PC-3 (cell line): ENCODE results near the gene SNU13. TPM values are rescaled to one million over a fixed set of nuclear protein-coding genes. Genes with fewer than 3 reads are reported as not detected.
A peak's percentile ranks its signal among the peaks of the same experiment; 100 is the strongest.

Experiments
- ATAC-seq: fragments of 200-7000 bp; cut with Tn5 transposase; 2 replicates; pipeline ENCODE4 v1.9.1; 2020; ENCODE audit warnings: mild to moderate bottlenecking, moderate library complexity
- BruUV-seq: library from RNA; stranded (reverse); fragments of 400-500 nt; replicated peaks from 2 replicates; lab custom pipeline; 2021; lab: Mats Ljungman, UMichigan
- CTCF ChIA-PET: fragments of 300-600 bp; sonication (Branson Sonifier 250); formaldehyde crosslinking; loops from one replicate; lab custom pipeline; 2022; ENCODE audit warnings: antibody characterized with exemption; lab: Charles Lee
- POLR2A ChIA-PET: fragments of 300-600 bp; sonication (Branson Sonifier 250); formaldehyde crosslinking; loops from one replicate; lab custom pipeline; 2022; ENCODE audit warnings: antibody characterized with exemption; ENCODE audit not compliant: unreplicated experiment; lab: Charles Lee
- DNase-seq: peaks from one replicate; pipeline ENCODE4 v3.0.0-alpha.2; 2015
- H2AFZ ChIP-seq: fragments of 300-600 bp; sonication (generic); 2 replicates; pipeline ENCODE4 v1.6.0; 2016; ENCODE audit warnings: antibody characterized with exemption, low read length
- H3F3A ChIP-seq: fragments of 300-600 bp; sonication (generic); one replicate; pipeline ENCODE4 v1.6.0; 2017; ENCODE audit warnings: antibody characterized with exemption, low read length, control low read depth, mild to moderate bottlenecking; ENCODE audit not compliant: unreplicated experiment
- H3K27ac ChIP-seq: fragments of 300-600 bp; sonication (generic); 2 replicates; pipeline ENCODE4 v1.5.1; 2016; ENCODE audit warnings: mild to moderate bottlenecking, low read length
- H3K27me3 ChIP-seq: fragments of 300-600 bp; sonication (generic); 2 replicates; pipeline ENCODE4 v1.6.1; 2016; ENCODE audit warnings: low read length, mixed read lengths
- H3K36me3 ChIP-seq: fragments of 300-600 bp; sonication (generic); 2 replicates; pipeline ENCODE4 v1.6.1; 2016; ENCODE audit warnings: low read depth, mixed run types, low read length, mixed read lengths
- H3K4me1 ChIP-seq: fragments of 300-600 bp; sonication (generic); 2 replicates; pipeline ENCODE4 v1.5.1; 2016; ENCODE audit warnings: low read length; ENCODE audit not compliant: insufficient read depth
- H3K4me2 ChIP-seq: fragments of 300-600 bp; sonication (generic); 2 replicates; pipeline ENCODE4 v1.6.0; 2016; ENCODE audit warnings: low read length
- H3K4me3 ChIP-seq: fragments of 300-600 bp; sonication (generic); 2 replicates; pipeline ENCODE4 v1.5.1; 2016; ENCODE audit warnings: mild to moderate bottlenecking, low read length, mixed read lengths
- H3K79me2 ChIP-seq: fragments of 300-600 bp; sonication (generic); 2 replicates; pipeline ENCODE4 v1.6.1; 2017; ENCODE audit warnings: low read length, mixed read lengths
- H3K9ac ChIP-seq: fragments of 300-600 bp; sonication (generic); 2 replicates; pipeline ENCODE4 v1.6.0; 2016; ENCODE audit warnings: mild to moderate bottlenecking, low read length
- H3K9me2 ChIP-seq: fragments of 300-600 bp; sonication (generic); replicated peaks from 2 replicates; pipeline ENCODE4 v1.6.1; 2016; ENCODE audit warnings: mixed run types, low read length, mixed read lengths
- H3K9me3 ChIP-seq: fragments of 300-600 bp; sonication (generic); 2 replicates; pipeline ENCODE4 v1.6.1; 2016; ENCODE audit warnings: low read length, mixed read lengths
- H4K20me1 ChIP-seq: fragments of 300-600 bp; sonication (generic); 2 replicates; pipeline ENCODE4 v1.6.1; 2016; ENCODE audit warnings: low read length, mixed read lengths
- CTCF ChIP-seq: fragments of 300-600 bp; sonication (generic); conservative IDR thresholded peaks from 2 replicates; pipeline ENCODE4 v1.5.1; 2017; ENCODE audit warnings: antibody characterized with exemption, low read depth, mild to moderate bottlenecking, low read length
- EZH2 ChIP-seq: fragments of 300-600 bp; sonication (generic); IDR thresholded peaks from one replicate; pipeline ENCODE4 v1.6.1; 2017; ENCODE audit warnings: antibody characterized with exemption, mild to moderate bottlenecking, low read length; ENCODE audit not compliant: unreplicated experiment
- EZH2phosphoT487 ChIP-seq: fragments of 300-600 bp; sonication (generic); IDR thresholded peaks from 2 replicates; pipeline ENCODE4 v1.6.1; 2018; ENCODE audit warnings: mild to moderate bottlenecking, antibody characterized with exemption, low read length, borderline replicate concordance
- intact Hi-C: fragments of 100-400 bp; cut with micrococcal nuclease; formaldehyde crosslinking; loops from 2 replicates; pipeline ENCODE4 v1.9.0; 2023
- total RNA-seq: library from RNA; depleted of rRNA; stranded (reverse); fragments of >200 nt; gene quantifications from 2 replicates; pipeline ENCODE4 v1.2.3, GENCODE V29; 2014

The SNU13 gene
- total RNA-seq, 1 experiment from 2014 or later, result 173 TPM

- no peaks in the 10 kb centered on the region for H3K79me2 ChIP-seq
- no peak overlapping the region for H3K4me3 ChIP-seq
- H3F3A ChIP-seq, result no peaks in the 10 kb centered on the region
- DNase-seq, result peak; percentile 21
- no peak overlapping the region for H3K9ac ChIP-seq
- ATAC-seq, result peak; percentile 45; the same call in 1 of the 2 replicates
- H3K27me3 ChIP-seq, result no peaks in the 10 kb centered on the region
- intact Hi-C loops, result no loop called here
- no peaks in the 10 kb centered on the region for H3K9me3 ChIP-seq
- H3K4me1 ChIP-seq, result no peaks in the 10 kb centered on the region
- H3K36me3 ChIP-seq, result no peaks in the 10 kb centered on the region
- ChIA-PET CTCF (no interaction called here), POLR2A (no interaction called here)
- TF ChIP-seq CTCF (no peak), EZH2phosphoT487 (no peak), EZH2 (no peak)
- no TSS peak for BruUV-seq
- no peak overlapping the region for H3K4me2 ChIP-seq
- H4K20me1 ChIP-seq, result no peaks in the 10 kb centered on the region
- H3K27ac ChIP-seq, result no peak overlapping the region
- no peaks in the 10 kb centered on the region for H3K9me2 ChIP-seq
- H2AFZ ChIP-seq, result no peak overlapping the region
Measured at GRCh38 chr22:41713004-41713403, 24.3 kb upstream of the SNU13 start.

- no peaks in the 10 kb centered on the region for H3K36me3 ChIP-seq
- H3K4me3 ChIP-seq, result no peak overlapping the region
- ChIA-PET POLR2A (no interaction called here), CTCF (no interaction called here)
- no peaks in the 10 kb centered on the region for H3K9me2 ChIP-seq
- intact Hi-C loops, result no loop called here
- no peak overlapping the region for H2AFZ ChIP-seq
- no peaks in the 10 kb centered on the region for H3K79me2 ChIP-seq
- no peaks in the 10 kb centered on the region for H3K27me3 ChIP-seq
- H3K9me3 ChIP-seq, result no peaks in the 10 kb centered on the region
- DNase-seq, result no peak
- H4K20me1 ChIP-seq, result no peaks in the 10 kb centered on the region
- no peak overlapping the region for H3K4me2 ChIP-seq
- ATAC-seq, result no peak
- no peaks in the 10 kb centered on the region for H3K4me1 ChIP-seq
- TF ChIP-seq EZH2 (no peak), CTCF (no peak), EZH2phosphoT487 (no peak)
- no TSS peak for BruUV-seq
- no peak overlapping the region for H3K9ac ChIP-seq
- no peak overlapping the region for H3K27ac ChIP-seq
- no peaks in the 10 kb centered on the region for H3F3A ChIP-seq
Measured at GRCh38 chr22:41709341-41709740, 20.7 kb upstream of the SNU13 start.

GRCh38 chr22:41702763-41703162 is 14.1 kb upstream of the SNU13 start:
- no peaks in the 10 kb centered on the region for H3K9me3 ChIP-seq
- DNase-seq, result no peak
- no peaks in the 10 kb centered on the region for H3F3A ChIP-seq
- H3K27ac ChIP-seq, result no peak overlapping the region
- H3K36me3 ChIP-seq, result no peaks in the 10 kb centered on the region
- CTCF ChIA-PET, result no interaction called here
- no TSS peak for BruUV-seq
- H4K20me1 ChIP-seq, result no peaks in the 10 kb centered on the region
- no peaks in the 10 kb centered on the region for H3K79me2 ChIP-seq
- H3K27me3 ChIP-seq, result no peaks in the 10 kb centered on the region
- H3K4me2 ChIP-seq, result no peak overlapping the region
- H3K4me3 ChIP-seq, result no peak overlapping the region
- no peak overlapping the region for H3K9ac ChIP-seq
- no peak overlapping the region for H2AFZ ChIP-seq
- no peaks in the 10 kb centered on the region for H3K4me1 ChIP-seq
- no peak for ATAC-seq
- intact Hi-C loops, result no loop called here
- no peaks in the 10 kb centered on the region for H3K9me2 ChIP-seq
- TF ChIP-seq CTCF (no peak), EZH2 (no peak), EZH2phosphoT487 (no peak)
- POLR2A ChIA-PET, result no interaction called here
